ENCODE results near the gene LIN7A. TPM values are rescaled to one million over a fixed set of nuclear protein-coding genes. Genes with fewer than 3 reads are reported as not detected.

Gene LIN7A
- 10.1 TPM for polyA plus RNA-seq
- long read RNA-seq, donor 1, full-length matches to known transcripts, result 3 of 3 reads
- long read RNA-seq, donor 1, partial matches to known transcripts, result 0 of 3 reads
- long read RNA-seq, donor 1, other reads (novel, unspliced or antisense), result 0 of 3 reads
- long read RNA-seq, donor 2, full-length matches to known transcripts, result 4 of 4 reads
- long read RNA-seq, donor 2, partial matches to known transcripts, result 0 of 4 reads
- long read RNA-seq, donor 2, other reads (novel, unspliced or antisense), result 0 of 4 reads
- long read RNA-seq, donor 3, result 0 reads
- long read RNA-seq, donor 4, full-length matches to known transcripts, result 1 of 1 reads
- long read RNA-seq, donor 4, partial matches to known transcripts, result 0 of 1 reads
- long read RNA-seq, donor 4, other reads (novel, unspliced or antisense), result 0 of 1 reads
- long read RNA-seq, donor 5, result 0 reads
- long read RNA-seq, donor 6, full-length matches to known transcripts, result 5 of 5 reads
- long read RNA-seq, donor 6, partial matches to known transcripts, result 0 of 5 reads
- long read RNA-seq, donor 6, other reads (novel, unspliced or antisense), result 0 of 5 reads
- long read RNA-seq, donor 7, full-length matches to known transcripts, result 2 of 2 reads
- long read RNA-seq, donor 7, partial matches to known transcripts, result 0 of 2 reads
- long read RNA-seq, donor 7, other reads (novel, unspliced or antisense), result 0 of 2 reads
- long read RNA-seq, donor 8, full-length matches to known transcripts, result 11 of 11 reads
- long read RNA-seq, donor 8, partial matches to known transcripts, result 0 of 11 reads
- long read RNA-seq, donor 8, other reads (novel, unspliced or antisense), result 0 of 11 reads
- long read RNA-seq, donor 9, full-length matches to known transcripts, result 4 of 4 reads
- long read RNA-seq, donor 9, partial matches to known transcripts, result 0 of 4 reads
- long read RNA-seq, donor 9, other reads (novel, unspliced or antisense), result 0 of 4 reads
- long read RNA-seq, donor 10, full-length matches to known transcripts, result 4 of 4 reads
- long read RNA-seq, donor 10, partial matches to known transcripts, result 0 of 4 reads
- long read RNA-seq, donor 10, other reads (novel, unspliced or antisense), result 0 of 4 reads
- long read RNA-seq, donor 11, full-length matches to known transcripts, result 5 of 5 reads
- long read RNA-seq, donor 11, partial matches to known transcripts, result 0 of 5 reads
- long read RNA-seq, donor 11, other reads (novel, unspliced or antisense), result 0 of 5 reads

- no peaks in the 10 kb centered on the region for H3K36me3 ChIP-seq (ENCODE audit: control insufficient read depth, insufficient read depth, low read length)
- no peaks in the 10 kb centered on the region for H3K9me3 ChIP-seq (ENCODE audit: control insufficient read depth, low read depth, low read length)
- peaks cover 19% of the 10 kb centered on the region for H3K4me1 ChIP-seq (ENCODE audit: control insufficient read depth, insufficient read depth, low read length)
- WGBS (ENCODE audit: insufficient coverage, low lambda C conversion rate), result 5% methylated on average over 3 of the region's 47 CpGs
- H3K4me3 ChIP-seq (ENCODE audit: low read length), result peak within 1 kb of the TSS; percentile 89
- peaks cover 2% of the 10 kb centered on the region for H3K27me3 ChIP-seq (ENCODE audit: control insufficient read depth, insufficient read depth, low read length)
- DNase-seq, result peak; percentile 16 to 72
- peak within 1 kb of the TSS; percentile 89 for H3K27ac ChIP-seq (ENCODE audit: low read length)
Measured at GRCh38 chr12:80937391-80938238, at the start of gene LIN7A. LIN7A (minus strand) TSS chr12:80937934; CDS start chr12:80937722, 212 bp downstream.

DNA sequence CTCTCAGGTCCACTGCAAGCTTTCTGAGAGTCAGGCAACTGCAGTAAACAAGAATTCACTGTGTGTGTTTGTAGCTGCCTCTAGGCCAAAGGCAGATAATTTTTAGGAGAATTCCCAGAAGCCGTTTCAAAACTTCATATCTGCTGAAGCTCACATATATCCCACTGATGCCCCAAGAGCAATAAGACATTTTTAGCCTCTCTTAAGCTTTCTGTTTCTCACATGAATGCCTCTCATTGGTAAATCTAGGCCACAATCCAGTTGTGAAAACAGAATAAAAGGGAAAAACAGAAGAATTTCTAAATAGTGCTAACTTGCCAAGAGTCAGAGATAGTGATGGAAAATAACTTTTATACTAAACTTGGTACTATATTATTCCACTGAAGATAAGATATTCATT lies 48.5 kb upstream of the LIN7A start:
- H3K4me3 ChIP-seq (ENCODE audit: low read length), result no peak overlapping the region
- no peaks in the 10 kb centered on the region for H3K9me3 ChIP-seq (ENCODE audit: control insufficient read depth, low read depth, low read length)
- H3K4me1 ChIP-seq (ENCODE audit: control insufficient read depth, insufficient read depth, low read length), result no peaks in the 10 kb centered on the region
- H3K27me3 ChIP-seq (ENCODE audit: control insufficient read depth, insufficient read depth, low read length), result no peaks in the 10 kb centered on the region
- no peak for DNase-seq
- H3K27ac ChIP-seq (ENCODE audit: low read length), result no peak overlapping the region
- no peaks in the 10 kb centered on the region for H3K36me3 ChIP-seq (ENCODE audit: control insufficient read depth, insufficient read depth, low read length)
- WGBS (ENCODE audit: insufficient coverage, low lambda C conversion rate), result no CpG with 5 or more reads among the region's 1 CpG

DNA sequence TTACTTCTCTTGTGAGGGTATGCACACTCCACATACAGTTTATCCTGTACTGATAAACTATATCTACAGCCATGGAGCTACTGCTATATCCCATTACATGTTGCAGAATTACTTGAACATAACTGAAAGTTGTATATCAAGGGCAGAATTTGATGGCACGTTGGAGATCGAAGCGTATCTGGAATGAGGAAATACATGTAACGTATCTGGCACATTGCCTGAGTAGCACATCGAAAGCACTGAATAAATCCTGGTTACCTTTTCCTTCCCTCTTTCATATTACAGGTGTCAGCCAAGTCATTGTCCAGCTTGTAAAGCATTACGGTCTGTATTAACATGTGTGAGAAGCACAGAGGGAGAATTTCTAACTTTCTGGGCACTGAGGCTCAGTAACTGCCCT lies 42.1 kb upstream of the LIN7A start:
- DNase-seq, result no peak
- WGBS (ENCODE audit: insufficient coverage, low lambda C conversion rate), result no CpG with 5 or more reads among the region's 6 CpGs
- Histone ChIP-seq H3K4me3 (ENCODE audit: low read length) (no peak overlapping the region), H3K36me3 (ENCODE audit: control insufficient read depth, insufficient read depth, low read length) (no peaks in the 10 kb centered on the region), H3K4me1 (ENCODE audit: control insufficient read depth, insufficient read depth, low read length) (no peaks in the 10 kb centered on the region), H3K27ac (ENCODE audit: low read length) (no peak overlapping the region), H3K27me3 (ENCODE audit: control insufficient read depth, insufficient read depth, low read length) (no peaks in the 10 kb centered on the region), H3K9me3 (ENCODE audit: control insufficient read depth, low read depth, low read length) (no peaks in the 10 kb centered on the region)

- Histone ChIP-seq H3K27ac (ENCODE audit: low read length) (no peak overlapping the region), H3K36me3 (ENCODE audit: control insufficient read depth, insufficient read depth, low read length) (no peaks in the 10 kb centered on the region), H3K9me3 (ENCODE audit: control insufficient read depth, low read depth, low read length) (no peaks in the 10 kb centered on the region), H3K27me3 (ENCODE audit: control insufficient read depth, insufficient read depth, low read length) (no peaks in the 10 kb centered on the region), H3K4me1 (ENCODE audit: control insufficient read depth, insufficient read depth, low read length) (no peaks in the 10 kb centered on the region), H3K4me3 (ENCODE audit: low read length) (no peak overlapping the region)
- WGBS (ENCODE audit: insufficient coverage, low lambda C conversion rate), result 74% methylated on average over 3 of the region's 3 CpGs
- no peak for DNase-seq
Measured at GRCh38 chr12:80979251-80979650, 41.5 kb upstream of the LIN7A start.

- no peaks in the 10 kb centered on the region for H3K4me1 ChIP-seq (ENCODE audit: control insufficient read depth, insufficient read depth, low read length)
- WGBS (ENCODE audit: insufficient coverage, low lambda C conversion rate), result 92% methylated on average over 3 of the region's 6 CpGs
- H3K4me3 ChIP-seq (ENCODE audit: low read length), result no peak overlapping the region
- H3K27me3 ChIP-seq (ENCODE audit: control insufficient read depth, insufficient read depth, low read length), result no peaks in the 10 kb centered on the region
- H3K36me3 ChIP-seq (ENCODE audit: control insufficient read depth, insufficient read depth, low read length), result no peaks in the 10 kb centered on the region
- no peaks in the 10 kb centered on the region for H3K9me3 ChIP-seq (ENCODE audit: control insufficient read depth, low read depth, low read length)
- no peak overlapping the region for H3K27ac ChIP-seq (ENCODE audit: low read length)
- no peak for DNase-seq
Measured at GRCh38 chr12:80977346-80977745, 39.6 kb upstream of the LIN7A start.

- Histone ChIP-seq H3K27me3 (ENCODE audit: control insufficient read depth, insufficient read depth, low read length) (no peaks in the 10 kb centered on the region), H3K9me3 (ENCODE audit: control insufficient read depth, low read depth, low read length) (no peaks in the 10 kb centered on the region), H3K4me1 (ENCODE audit: control insufficient read depth, insufficient read depth, low read length) (no peaks in the 10 kb centered on the region), H3K27ac (ENCODE audit: low read length) (no peak overlapping the region), H3K4me3 (ENCODE audit: low read length) (no peak overlapping the region), H3K36me3 (ENCODE audit: control insufficient read depth, insufficient read depth, low read length) (no peaks in the 10 kb centered on the region)
- no peak for DNase-seq
Measured at GRCh38 chr12:80968326-80968725, 30.6 kb upstream of the LIN7A start.

GRCh38 chr12:80967565-80967964 lies 29.8 kb upstream of the LIN7A start:
- 80% methylated on average over 1 of the region's 3 CpGs for WGBS (ENCODE audit: insufficient coverage, low lambda C conversion rate)
- Histone ChIP-seq H3K27ac (ENCODE audit: low read length) (no peak overlapping the region), H3K4me1 (ENCODE audit: control insufficient read depth, insufficient read depth, low read length) (no peaks in the 10 kb centered on the region), H3K9me3 (ENCODE audit: control insufficient read depth, low read depth, low read length) (no peaks in the 10 kb centered on the region), H3K4me3 (ENCODE audit: low read length) (no peak overlapping the region), H3K36me3 (ENCODE audit: control insufficient read depth, insufficient read depth, low read length) (no peaks in the 10 kb centered on the region), H3K27me3 (ENCODE audit: control insufficient read depth, insufficient read depth, low read length) (no peaks in the 10 kb centered on the region)
- no peak for DNase-seq

DNA sequence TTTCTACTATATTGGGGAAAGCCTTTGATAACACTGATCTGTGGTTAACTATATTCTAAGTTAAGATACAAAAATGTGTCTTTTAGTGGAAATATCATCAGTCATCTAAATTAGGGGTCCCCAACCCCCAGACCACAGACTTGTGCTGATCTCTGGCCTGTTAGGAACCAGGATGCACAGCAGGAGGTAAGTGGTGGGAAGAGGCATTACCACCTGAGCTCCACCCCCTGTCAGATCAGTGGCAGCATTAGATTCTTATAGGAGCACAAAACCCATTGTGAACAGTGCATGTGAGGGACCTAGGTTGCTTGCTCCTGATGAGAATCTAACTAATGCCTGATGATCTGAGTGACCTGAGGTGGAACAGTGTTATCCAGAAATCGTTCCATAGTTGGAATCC lies 28.3 kb upstream of the LIN7A start:
- no peaks in the 10 kb centered on the region for H3K4me1 ChIP-seq (ENCODE audit: control insufficient read depth, insufficient read depth, low read length)
- no peaks in the 10 kb centered on the region for H3K27me3 ChIP-seq (ENCODE audit: control insufficient read depth, insufficient read depth, low read length)
- WGBS (ENCODE audit: insufficient coverage, low lambda C conversion rate), result no CpG with 5 or more reads among the region's 1 CpG
- H3K9me3 ChIP-seq (ENCODE audit: control insufficient read depth, low read depth, low read length), result no peaks in the 10 kb centered on the region
- H3K27ac ChIP-seq (ENCODE audit: low read length), result no peak overlapping the region
- no peak for DNase-seq
- H3K4me3 ChIP-seq (ENCODE audit: low read length), result no peak overlapping the region
- H3K36me3 ChIP-seq (ENCODE audit: control insufficient read depth, insufficient read depth, low read length), result no peaks in the 10 kb centered on the region

GRCh38 chr12:80958162-80958561 lies 20.4 kb upstream of the LIN7A start:
- H3K9me3 ChIP-seq (ENCODE audit: control insufficient read depth, low read depth, low read length), result no peaks in the 10 kb centered on the region
- H3K4me1 ChIP-seq (ENCODE audit: control insufficient read depth, insufficient read depth, low read length), result no peaks in the 10 kb centered on the region
- H3K27me3 ChIP-seq (ENCODE audit: control insufficient read depth, insufficient read depth, low read length), result no peaks in the 10 kb centered on the region
- no peaks in the 10 kb centered on the region for H3K36me3 ChIP-seq (ENCODE audit: control insufficient read depth, insufficient read depth, low read length)
- H3K27ac ChIP-seq (ENCODE audit: low read length), result no peak overlapping the region
- DNase-seq, result no peak
- no peak overlapping the region for H3K4me3 ChIP-seq (ENCODE audit: low read length)
- WGBS (ENCODE audit: insufficient coverage, low lambda C conversion rate), result no CpG with 5 or more reads among the region's 5 CpGs
